HepG2 (cell line): ENCODE data around the gene SMIM24. TPM values are rescaled to one million over a fixed set of nuclear protein-coding genes. Genes with fewer than 3 reads are reported as not detected.

ENCODE experiments used
- ATAC-seq: fragments of 200-7000 bp; cut with Tn5 transposase; 3 replicates; pipeline ENCODE4 v1.9.1; 2020; ENCODE audit warnings: mild to moderate bottlenecking, moderate library complexity
- BruUV-seq: library from RNA; stranded (reverse); fragments of 400-500 nt; replicated peaks from 2 replicates; lab custom pipeline; 2021; lab: Mats Ljungman, UMichigan
- CTCF ChIA-PET: fragments of 300-600 bp; formaldehyde crosslinking; extraction: SDS; loops from one replicate; lab custom pipeline; 2021; ENCODE audit warnings: low total read pairs, inconsistent platforms, low intra/inter-chr PET ratio; lab: Yijun Ruan, JAX
- POLR2A ChIA-PET: fragments of 350-600 bp; sonication (Branson Sonifier 250); formaldehyde crosslinking; loops from one replicate; lab custom pipeline; 2020; ENCODE audit warnings: antibody characterized with exemption, inconsistent platforms; lab: Yijun Ruan, JAX
- DNase-seq: peaks from one replicate; pipeline ENCODE4 v3.0.0-alpha.2; 2015; ENCODE audit warnings: low spot score
- FAIRE-seq: peaks from 3 replicates; lab custom pipeline; 2011; peaks lifted over from hg19 to GRCh38; lab: Jason Lieb, UNC
- H2AFZ ChIP-seq: one replicate; pipeline ENCODE4 v1.6.1; 2011; ENCODE audit warnings: low read length, inconsistent platforms
- H3K27ac ChIP-seq: fragments of 300-600 bp; 3 replicates; pipeline ENCODE4 v1.8.0; 2011; ENCODE audit warnings: mixed run types, mild to moderate bottlenecking, mixed read lengths, low read length, inconsistent platforms; ENCODE audit not compliant: insufficient read depth; ENCODE audit errors: extremely low read length
- H3K27me3 ChIP-seq, 2 experiments: fragments of 200-600 bp in 1 of 2; 2 replicates in 1 of 2; 3 replicates in 1 of 2; pipeline versions ENCODE4 v1.6.0 to v1.8.0; 2011; ENCODE audit warnings: low read length in 2 of 2, mild to moderate bottlenecking in 2 of 2, moderate library complexity in 2 of 2, inconsistent platforms in 1 of 2; ENCODE audit not compliant: insufficient read depth in 2 of 2, control insufficient read depth in 1 of 2
- H3K36me3 ChIP-seq, 2 experiments: fragments of 200-600 bp in 1 of 2; replicated peaks in 1 of 2; 2 replicates in 1 of 2; 3 replicates in 1 of 2; pipeline versions ENCODE4 v1.5.1 to v1.8.0; 2011; ENCODE audit warnings: low read length in 2 of 2, inconsistent platforms in 1 of 2; ENCODE audit not compliant: insufficient read depth in 2 of 2, control insufficient read depth in 1 of 2
- H3K4me1 ChIP-seq: 2 replicates; pipeline ENCODE4 v1.5.1; 2012; ENCODE audit warnings: low read length, inconsistent platforms; ENCODE audit not compliant: insufficient read depth
- H3K4me2 ChIP-seq: 2 replicates; pipeline ENCODE4 v1.6.0; 2011; ENCODE audit warnings: low read depth, low read length, inconsistent platforms
- H3K4me3 ChIP-seq, 3 experiments: fragments of 200-600 bp in 1 of 3; sonication (generic), shearing (Covaris generic) in 1 of 3; replicated peaks in 1 of 3; 2 replicates each; pipeline ENCODE4 v1.5.1; 2011 to 2016; ENCODE audit warnings: low read length in 3 of 3, inconsistent platforms in 2 of 3, low read depth in 2 of 3, mild to moderate bottlenecking in 2 of 3, control low read depth in 1 of 3, mixed read lengths in 1 of 3; ENCODE audit not compliant: insufficient read depth in 1 of 3
- H3K79me2 ChIP-seq: one replicate; pipeline ENCODE4 v1.6.1; 2011; ENCODE audit warnings: low read length, inconsistent platforms; ENCODE audit not compliant: insufficient read depth
- H3K9ac ChIP-seq: 2 replicates; pipeline ENCODE4 v1.6.0; 2011; ENCODE audit warnings: mild to moderate bottlenecking, low read depth, low read length, inconsistent platforms; ENCODE audit not compliant: insufficient read depth
- H3K9me3 ChIP-seq: 2 replicates; pipeline ENCODE4 v1.5.1; 2012; ENCODE audit warnings: mild to moderate bottlenecking, low read length
- H4K20me1 ChIP-seq: 2 replicates; pipeline ENCODE4 v1.6.0; 2011; ENCODE audit warnings: inconsistent platforms, mild to moderate bottlenecking, low read length, moderate library complexity; ENCODE audit not compliant: insufficient read depth
- BCL6 ChIP-seq: IDR thresholded peaks from 2 replicates; pipeline ENCODE4 v1.6.1; 2016; ENCODE audit warnings: missing genetic modification reagents, missing compliant biosample characterization
- HOXD1 ChIP-seq: sonication (generic); formaldehyde crosslinking; IDR thresholded peaks from 2 replicates; pipeline ENCODE4 v1.5.0; 2020; ENCODE audit warnings: missing genetic modification reagents
- KDM1A ChIP-seq: IDR thresholded peaks from 2 replicates; pipeline ENCODE4 v1.6.1; 2016; ENCODE audit warnings: missing compliant biosample characterization
- NFKBIZ ChIP-seq: IDR thresholded peaks from 2 replicates; pipeline ENCODE4 v1.6.1; 2018; ENCODE audit warnings: missing genetic modification reagents, missing compliant biosample characterization
- PRDM10 ChIP-seq: sonication (generic); formaldehyde crosslinking; IDR thresholded peaks from 2 replicates; pipeline ENCODE4 v1.4.0; 2020; ENCODE audit warnings: low read depth, missing genetic modification reagents
- TBX2 ChIP-seq: sonication (generic); formaldehyde crosslinking; IDR thresholded peaks from 2 replicates; pipeline ENCODE4 v1.5.0; 2020; ENCODE audit warnings: missing genetic modification reagents, mild to moderate bottlenecking, borderline replicate concordance
- TRIM22 ChIP-seq: fragments of 450-650 bp; IDR thresholded peaks from 2 replicates; pipeline ENCODE4 v1.6.1; 2017
- ZNF101 ChIP-seq: sonication (generic); formaldehyde crosslinking; IDR thresholded peaks from 2 replicates; pipeline ENCODE4 v1.4.0; 2020; ENCODE audit warnings: mild to moderate bottlenecking, low read depth, missing genetic modification reagents, borderline replicate concordance
- ZNF20 ChIP-seq: sonication (generic); formaldehyde crosslinking; IDR thresholded peaks from 2 replicates; pipeline ENCODE4 v1.4.0; 2020; ENCODE audit warnings: mild to moderate bottlenecking, moderate library complexity, missing genetic modification reagents
- ZNF501 ChIP-seq: sonication (generic); formaldehyde crosslinking; IDR thresholded peaks from 2 replicates; pipeline ENCODE4 v1.5.1; 2020; ENCODE audit warnings: mild to moderate bottlenecking, moderate library complexity, missing genetic modification reagents
- ZNF687 ChIP-seq: sonication (generic); formaldehyde crosslinking; IDR thresholded peaks from 2 replicates; pipeline ENCODE4 v1.5.1; 2020; ENCODE audit warnings: mild to moderate bottlenecking, missing genetic modification reagents, moderate library complexity
- WGBS: methylation state at CpG from one replicate; pipeline ENCODE4 v1.1.6; 2017; ENCODE audit warnings: low lambda C conversion rate; 5-methylcytosine and 5-hydroxymethylcytosine counted together
- in situ Hi-C: cut with HindIII; loops from 2 replicates; pipeline ENCODE4 v1.10.0; 2017; ENCODE audit warnings: low pct_unique_long_range_greater_than_20kb; ENCODE audit not compliant: extremely low pct_ligation_motif_present
- intact Hi-C: fragments of 100-400 bp; cut with micrococcal nuclease; formaldehyde crosslinking; loops from one replicate; pipeline ENCODE4 v1.10.0; 2022; ENCODE audit not compliant: unreplicated experiment
- polyA plus RNA-seq, 8 experiments: library from polyadenylated mRNA; depleted of rRNA in 3 of 8; stranded (reverse) in 7 of 8; unstranded in 1 of 8; fragments of >200 nt; fragmentation: Illumina TruSeq in 4 of 8; extraction: Trizol in 4 of 8; gene quantifications; 2 replicates each; pipeline versions ENCODE4 v1.2.1 to v1.2.3, GENCODE V29; 2011 to 2016; ENCODE audit warnings: low read depth in 4 of 8, missing spikeins in 1 of 8, mixed read lengths in 1 of 8; ENCODE audit not compliant: insufficient read depth in 1 of 8
- total RNA-seq, 5 experiments: library from RNA; depleted of rRNA; stranded (reverse); fragments of >200 nt; fragmentation: Illumina TruSeq; extraction: Trizol; gene quantifications; 2 replicates each; pipeline ENCODE4 v1.2.3, GENCODE V29; 2016; ENCODE audit warnings: low read depth in 1 of 5

SMIM24 gene
- total and polyA plus RNA-seq, 2 of the 13 experiments (the other 11 are each of a cell fraction or from before 2014, with no cell fraction given): 11.2 to 70.6 TPM

- no peak for FAIRE-seq
- Histone ChIP-seq H3K27ac (no peak overlapping the region), H3K4me2 (no peak overlapping the region), H3K36me3 (peaks cover 5 to 23% of the 10 kb centered on the region in 2 experiments; a peak in 4 of 5 replicates), H3K4me3 (no peak overlapping the region), H4K20me1 (peaks cover 26% of the 10 kb centered on the region; the same call in 1 of the 2 replicates), H3K79me2 (peaks cover 80% of the 10 kb centered on the region), H3K9ac (no peak overlapping the region), H3K9me3 (no peaks in the 10 kb centered on the region), H2AFZ (no peak overlapping the region), H3K27me3 (no peaks in the 10 kb centered on the region), H3K4me1 (peaks cover 14% of the 10 kb centered on the region)
- ChIA-PET CTCF (no interaction called here), POLR2A (no interaction called here)
- BruUV-seq: no TSS peak
- intact Hi-C loops: no loop called here
- in situ Hi-C loops: no loop called here
- ATAC-seq: no peak
- no peak for DNase-seq
- 96% methylated on average over 21 of the region's 26 CpGs for WGBS
- TF ChIP-seq ZNF20 (CRISPR knock-in tag): no peak
- TF ChIP-seq ZNF501: no peak
- TF ChIP-seq PRDM10 (CRISPR knock-in tag): no peak
- TF ChIP-seq ZNF101: no peak
- no peak for TF ChIP-seq HOXD1 (CRISPR knock-in tag)
- TF ChIP-seq KDM1A (CRISPR knock-in tag): no peak
- no peak for TF ChIP-seq NFKBIZ (CRISPR knock-in tag)
- no peak for TF ChIP-seq TBX2
- TF ChIP-seq TRIM22: no peak
- no peak for TF ChIP-seq BCL6 (CRISPR knock-in tag)
- TF ChIP-seq ZNF687 (CRISPR knock-in tag): no peak
Observed at GRCh38 chr19:3511506-3512251, 31.4 kb upstream of the SMIM24 start.
